ENCODE results near the gene P2RX7. TPM values are rescaled to one million over a fixed set of nuclear protein-coding genes. Genes with fewer than 3 reads are reported as not detected.
"Not testable (repeated sequence)": the region's sequence is repeated elsewhere in the genome, so short reads cannot be mapped to it uniquely, and the experiment has no call there.

Gene P2RX7
- total and polyA plus RNA-seq, 2 donors, result 2.0 to 4.0 TPM

DNA sequence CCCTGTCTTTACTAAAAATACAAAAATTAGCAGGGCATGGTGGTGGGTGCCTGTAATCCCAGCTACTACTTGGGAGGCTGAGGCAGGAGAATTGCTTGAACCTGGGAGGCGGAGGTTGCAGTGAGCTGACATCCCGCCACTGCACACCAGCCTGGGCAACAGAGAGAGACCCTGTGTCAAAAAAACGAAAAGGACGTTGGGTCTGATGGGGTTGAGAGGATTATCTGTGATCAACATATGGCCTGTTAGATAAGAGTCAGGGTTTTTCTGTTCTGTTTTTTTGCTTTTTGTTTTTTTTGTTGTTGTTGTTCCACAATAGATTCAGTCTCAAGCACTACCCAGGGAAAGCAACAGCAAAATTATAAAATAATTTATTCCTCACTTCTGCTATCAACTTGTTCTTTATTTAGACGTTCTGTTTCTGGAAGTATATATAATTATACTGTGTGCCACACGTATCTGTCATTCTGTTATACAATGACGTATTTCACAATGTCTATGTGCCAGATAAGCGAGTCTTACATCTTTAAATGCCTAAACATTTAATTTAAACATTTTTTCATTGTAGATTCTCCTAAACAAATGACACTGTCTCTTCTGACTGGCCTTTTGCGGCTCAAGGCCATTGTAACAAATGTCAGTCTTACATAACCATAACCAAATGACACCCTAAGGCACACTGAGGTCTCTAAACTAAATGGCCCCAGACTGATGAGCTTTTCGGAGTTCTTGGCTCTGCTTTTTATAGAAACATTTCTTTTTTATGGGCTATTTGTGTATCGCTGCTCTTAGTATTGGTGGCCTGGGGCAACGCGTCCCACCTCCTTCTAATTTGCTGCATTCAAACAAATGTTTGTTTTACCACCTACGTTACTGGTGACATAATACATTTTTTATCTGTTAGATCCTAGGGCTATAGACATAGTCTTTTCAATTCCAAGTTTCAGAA, 70.0 kb downstream of the P2RX7 start:
- H3K27ac ChIP-seq (ENCODE audit: low read depth), result no peak overlapping the region
- no peaks in the 10 kb centered on the region for H3K4me1 ChIP-seq (ENCODE audit: insufficient read depth)
- H3K4me3 ChIP-seq (ENCODE audit: low read depth, low read length), result no peak overlapping the region
- no peak for DNase-seq (ENCODE audit: extremely low spot score)
- H3K36me3 ChIP-seq (ENCODE audit: insufficient read depth), result no peaks in the 10 kb centered on the region
- WGBS, result 50% methylated on average over 14 of the region's 14 CpGs

GRCh38 chr12:121203482-121203881, 70.8 kb downstream of the P2RX7 start:
- DNase-seq (ENCODE audit: extremely low spot score), result no peak
- Histone ChIP-seq H3K36me3 (ENCODE audit: insufficient read depth) (no peaks in the 10 kb centered on the region), H3K27ac (ENCODE audit: low read depth) (no peak overlapping the region), H3K4me3 (ENCODE audit: low read depth, low read length) (no peak overlapping the region), H3K4me1 (ENCODE audit: insufficient read depth) (no peaks in the 10 kb centered on the region)
- 76% methylated on average over 11 of the region's 11 CpGs for WGBS

GRCh38 chr12:121205491-121205890, 72.8 kb downstream of the P2RX7 start:
- DNase-seq (ENCODE audit: extremely low spot score), result no peak
- Histone ChIP-seq H3K4me3 (ENCODE audit: low read depth, low read length) (no peak overlapping the region), H3K27ac (ENCODE audit: low read depth) (no peak overlapping the region), H3K4me1 (ENCODE audit: insufficient read depth) (no peaks in the 10 kb centered on the region), H3K36me3 (ENCODE audit: insufficient read depth) (no peaks in the 10 kb centered on the region)
- WGBS, result 63% methylated on average over 7 of the region's 7 CpGs

GRCh38 chr12:121208571-121208970, 75.9 kb downstream of the P2RX7 start:
- not testable (repeated sequence) for H3K4me1 ChIP-seq (ENCODE audit: insufficient read depth); H3K27ac ChIP-seq (ENCODE audit: low read depth); DNase-seq (ENCODE audit: extremely low spot score); H3K36me3 ChIP-seq (ENCODE audit: insufficient read depth); H3K4me3 ChIP-seq (ENCODE audit: low read depth, low read length)
- WGBS, result 92% methylated on average over 10 of the region's 10 CpGs

DNA sequence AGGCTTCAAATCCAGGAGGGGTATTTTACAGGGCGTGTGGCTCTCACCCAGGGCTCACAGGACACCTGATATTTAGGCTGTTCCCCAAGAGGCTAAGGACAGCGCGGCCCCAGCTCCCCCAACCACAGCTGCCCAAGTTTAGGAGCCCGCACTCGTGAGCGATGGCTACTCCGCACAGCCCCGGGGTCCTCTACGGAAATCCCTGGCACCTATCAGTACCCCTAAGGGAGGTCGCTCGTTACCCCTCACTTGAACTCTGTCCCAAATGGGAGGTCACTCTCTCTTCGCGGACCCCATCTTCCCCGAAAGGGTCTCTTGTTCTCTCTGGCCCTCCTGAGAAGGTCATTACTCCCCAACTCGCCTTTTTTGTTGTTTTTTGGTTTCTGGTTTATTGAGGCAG, 76.5 kb downstream of the P2RX7 start:
- WGBS, result 86% methylated on average over 15 of the region's 15 CpGs
- no peak overlapping the region for H3K27ac ChIP-seq (ENCODE audit: low read depth)
- H3K4me3 ChIP-seq (ENCODE audit: low read depth, low read length), result no peak overlapping the region
- DNase-seq (ENCODE audit: extremely low spot score), result no peak
- peaks cover 2% of the 10 kb centered on the region for H3K36me3 ChIP-seq (ENCODE audit: insufficient read depth)
- no peaks in the 10 kb centered on the region for H3K4me1 ChIP-seq (ENCODE audit: insufficient read depth)

DNA sequence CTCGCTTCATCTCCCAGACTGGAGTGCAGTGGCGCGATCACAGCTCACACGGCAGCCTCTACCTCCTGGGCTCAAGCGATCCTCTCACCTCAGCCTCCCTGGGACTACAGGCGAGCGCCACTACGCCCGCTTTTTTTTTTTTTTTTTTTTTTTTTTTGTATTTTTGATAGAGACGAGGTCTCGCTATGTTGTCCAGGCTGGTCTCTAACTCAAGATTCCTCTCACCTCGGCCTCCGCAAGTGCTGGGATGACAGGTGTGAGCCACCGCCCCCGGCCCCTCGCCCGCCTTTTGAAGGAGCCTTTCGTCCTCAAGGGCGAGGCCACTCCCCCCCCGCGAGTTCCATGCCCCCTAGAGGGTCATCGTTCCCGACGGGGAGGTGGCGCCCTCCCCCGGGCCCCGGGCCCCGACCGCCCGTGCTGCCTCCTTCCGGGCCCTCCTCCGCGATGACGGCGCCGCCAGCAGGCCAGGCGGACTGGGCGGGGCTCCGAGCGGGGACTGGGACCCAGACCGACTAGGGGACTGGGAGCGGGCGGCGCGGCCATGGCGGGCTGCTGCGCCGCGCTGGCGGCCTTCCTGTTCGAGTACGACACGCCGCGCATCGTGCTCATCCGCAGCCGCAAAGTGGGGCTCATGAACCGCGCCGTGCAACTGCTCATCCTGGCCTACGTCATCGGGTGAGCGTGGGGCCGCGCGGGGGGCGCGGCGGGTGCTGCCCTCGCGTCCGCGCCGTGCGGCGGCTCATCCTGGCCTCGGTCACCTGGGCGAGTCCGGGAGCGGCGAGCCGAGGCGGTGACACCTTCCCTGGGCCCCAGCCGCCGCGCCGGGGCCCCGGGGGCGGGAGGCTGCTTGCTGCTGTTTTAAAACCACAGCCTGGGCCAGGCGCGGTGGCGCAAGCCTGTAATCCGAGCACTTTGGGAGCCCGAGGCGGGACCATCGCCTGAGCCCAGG, 77.2 kb downstream of the P2RX7 start, which contains the start of gene P2RX4:
Gene P2RX4 (plus strand): TSS at position 506 of the 949 bp plus-strand sequence. CDS start 36 bp downstream, at position 542.
- H3K27ac ChIP-seq (ENCODE audit: low read depth), result peak within 1 kb of the TSS; percentile 75
- peaks cover 2% of the 10 kb centered on the region for H3K36me3 ChIP-seq (ENCODE audit: insufficient read depth)
- WGBS, result 8% methylated on average over 97 of the region's 97 CpGs
- no peaks in the 10 kb centered on the region for H3K4me1 ChIP-seq (ENCODE audit: insufficient read depth)
- H3K4me3 ChIP-seq (ENCODE audit: low read depth, low read length), result peak within 1 kb of the TSS; percentile 61
- peak; percentile 66 for DNase-seq (ENCODE audit: extremely low spot score)

DNA sequence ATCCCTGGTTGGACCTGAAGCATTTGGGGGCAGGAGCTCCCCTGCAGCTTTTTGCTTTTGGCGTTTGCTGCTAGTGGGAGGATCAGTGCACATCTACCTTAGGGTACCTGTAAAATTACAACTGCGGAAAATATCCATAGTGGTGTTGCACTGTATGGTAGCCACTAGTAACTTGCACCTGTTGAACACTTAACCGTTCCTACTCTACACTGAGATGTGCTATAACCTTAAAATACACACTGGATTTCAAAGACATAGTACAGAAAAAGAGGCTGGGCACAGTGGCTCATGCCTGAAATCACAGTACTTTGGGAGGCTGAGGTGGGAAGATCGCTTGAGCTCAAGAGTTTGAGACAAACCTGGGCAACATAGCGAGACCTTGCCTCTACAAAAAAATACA, 80.2 kb downstream of the P2RX7 start:
- Histone ChIP-seq H3K36me3 (ENCODE audit: insufficient read depth) (peaks cover 2% of the 10 kb centered on the region), H3K27ac (ENCODE audit: low read depth) (no peak overlapping the region), H3K4me3 (ENCODE audit: low read depth, low read length) (no peak overlapping the region), H3K4me1 (ENCODE audit: insufficient read depth) (no peaks in the 10 kb centered on the region)
- no peak for DNase-seq (ENCODE audit: extremely low spot score)
- 96% methylated on average over 5 of the region's 5 CpGs for WGBS

GRCh38 chr12:121214166-121214777, 81.6 kb downstream of the P2RX7 start:
- DNase-seq (ENCODE audit: extremely low spot score), result no peak
- Histone ChIP-seq H3K27ac (ENCODE audit: low read depth) (peak overlapping the region; percentile 7), H3K4me3 (ENCODE audit: low read depth, low read length) (no peak overlapping the region), H3K4me1 (ENCODE audit: insufficient read depth) (no peaks in the 10 kb centered on the region), H3K36me3 (ENCODE audit: insufficient read depth) (peaks cover 2% of the 10 kb centered on the region)
- 85% methylated on average over 11 of the region's 11 CpGs for WGBS

DNA sequence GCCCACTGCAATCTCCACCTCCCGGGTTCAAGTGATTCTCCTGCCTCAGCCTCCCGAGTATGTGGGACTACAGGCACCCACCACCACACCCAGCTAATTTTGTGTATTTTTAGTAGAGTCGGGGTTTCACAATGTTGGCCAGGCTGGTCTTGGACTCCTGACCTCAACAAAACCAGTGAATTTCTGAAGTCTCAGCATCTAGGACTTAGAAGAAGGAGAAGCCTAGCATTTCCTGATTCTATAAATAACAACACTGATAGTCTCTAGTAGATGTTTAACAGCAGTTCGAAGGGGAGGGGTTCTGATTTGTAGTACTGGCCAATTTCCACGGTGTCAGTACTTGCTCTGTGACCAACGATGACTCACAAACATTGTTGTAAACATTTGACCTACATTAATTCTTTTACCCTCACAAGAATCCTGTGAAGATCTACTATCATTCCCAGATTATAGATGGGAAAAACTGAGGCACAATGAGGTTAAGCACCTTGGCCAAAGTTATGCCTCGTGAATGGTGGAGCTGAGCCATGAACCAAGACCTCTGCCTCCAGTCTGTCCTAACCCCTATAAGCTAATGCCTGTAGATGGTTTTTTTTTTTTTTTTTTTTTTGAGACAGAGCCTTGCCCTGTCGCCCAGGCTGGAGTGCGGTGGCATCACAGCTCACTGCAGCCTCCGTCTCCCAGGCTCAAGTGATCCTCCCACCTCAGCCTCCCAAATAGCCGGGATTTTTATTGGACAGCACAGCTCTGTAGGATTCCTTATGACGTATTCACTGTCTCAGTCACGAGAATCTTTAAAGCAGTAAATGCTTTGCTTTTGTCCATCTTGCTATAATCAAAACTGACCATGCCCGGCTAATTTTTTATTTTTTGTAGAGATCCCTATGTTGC, 82.4 kb downstream of the P2RX7 start:
- Histone ChIP-seq H3K4me3 (ENCODE audit: low read depth, low read length) (no peak overlapping the region), H3K4me1 (ENCODE audit: insufficient read depth) (no peaks in the 10 kb centered on the region), H3K36me3 (ENCODE audit: insufficient read depth) (peaks cover 2% of the 10 kb centered on the region), H3K27ac (ENCODE audit: low read depth) (no peak overlapping the region)
- WGBS, result 56% methylated on average over 14 of the region's 14 CpGs
- no peak for DNase-seq (ENCODE audit: extremely low spot score)

- 93% methylated on average over 4 of the region's 4 CpGs for WGBS
- Histone ChIP-seq H3K4me1 (ENCODE audit: insufficient read depth) (no peaks in the 10 kb centered on the region), H3K4me3 (ENCODE audit: low read depth, low read length) (no peak overlapping the region), H3K27ac (ENCODE audit: low read depth) (no peak overlapping the region), H3K36me3 (ENCODE audit: insufficient read depth) (peaks cover 2% of the 10 kb centered on the region)
- DNase-seq (ENCODE audit: extremely low spot score), result no peak
Measured at GRCh38 chr12:121216102-121216501, 83.4 kb downstream of the P2RX7 start.

GRCh38 chr12:121217063-121217462, 84.4 kb downstream of the P2RX7 start:
- H3K4me3 ChIP-seq (ENCODE audit: low read depth, low read length), result no peak overlapping the region
- peaks cover 2% of the 10 kb centered on the region for H3K36me3 ChIP-seq (ENCODE audit: insufficient read depth)
- DNase-seq (ENCODE audit: extremely low spot score), result no peak
- no peak overlapping the region for H3K27ac ChIP-seq (ENCODE audit: low read depth)
- no peaks in the 10 kb centered on the region for H3K4me1 ChIP-seq (ENCODE audit: insufficient read depth)
- WGBS, result 84% methylated on average over 8 of the region's 8 CpGs

DNA sequence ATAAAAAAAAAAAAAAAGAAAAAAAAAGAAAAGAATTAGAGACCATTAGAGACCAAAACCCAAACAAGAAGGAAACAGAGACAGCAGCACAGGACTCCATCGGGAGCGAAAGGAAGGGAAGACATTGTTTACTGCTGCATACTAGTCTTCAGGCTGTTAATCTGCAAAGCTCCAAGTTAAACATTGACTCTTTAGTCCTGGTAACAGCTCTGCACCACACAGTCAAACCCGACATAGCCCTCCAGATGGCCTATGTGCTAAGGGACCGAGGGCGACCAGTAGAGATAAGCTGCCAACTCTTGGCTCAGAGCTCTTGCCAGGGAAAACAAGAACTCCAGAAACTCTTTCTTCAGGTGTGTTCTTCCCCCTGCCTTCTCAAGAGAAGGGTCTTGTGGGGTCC, 85.1 kb downstream of the P2RX7 start:
- H3K4me3 ChIP-seq (ENCODE audit: low read depth, low read length), result no peak overlapping the region
- peaks cover under 1% of the 10 kb centered on the region for H3K36me3 ChIP-seq (ENCODE audit: insufficient read depth)
- WGBS, result 94% methylated on average over 5 of the region's 5 CpGs
- no peak overlapping the region for H3K27ac ChIP-seq (ENCODE audit: low read depth)
- no peak for DNase-seq (ENCODE audit: extremely low spot score)
- H3K4me1 ChIP-seq (ENCODE audit: insufficient read depth), result no peaks in the 10 kb centered on the region

Measured in urinary bladder (tissue), 4 donors.